Measurements from ENCODE around the gene PLEKHA8. TPM values are rescaled to one million over a fixed set of nuclear protein-coding genes. Genes with fewer than 3 reads are reported as not detected.

Gene PLEKHA8
- total RNA-seq, 1 experiment from 2014 or later = 8.4 TPM

DNA sequence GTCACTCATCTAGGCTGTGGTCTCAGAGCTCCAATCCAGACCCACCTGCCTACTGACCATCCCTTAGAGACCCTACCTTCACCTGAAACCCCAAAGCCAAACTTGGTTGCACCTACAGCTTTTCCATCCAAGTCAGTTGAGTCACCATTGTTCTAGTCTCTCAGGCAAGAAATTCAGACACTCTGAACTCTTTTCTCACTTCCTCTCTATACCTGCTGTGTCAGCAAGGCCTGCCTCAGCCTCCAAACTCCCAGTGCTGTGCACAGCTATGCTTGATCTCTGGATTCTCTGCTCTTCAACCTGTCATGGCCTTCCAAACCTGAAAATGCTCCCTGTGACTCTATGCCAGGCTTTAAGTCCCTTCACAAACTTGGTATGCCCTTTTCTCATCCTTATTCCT lies 59.2 kb downstream of the PLEKHA8 start:
- DNase-seq (no peak), ATAC-seq (no peak)
- Histone ChIP-seq H3K9me2 (replicated peaks; ENCODE audit: low read length) (no peaks in the 10 kb centered on the region), H2AFZ (ENCODE audit: low read length) (no peak overlapping the region), H3K4me1 (ENCODE audit: insufficient read depth, low read length) (peaks cover 21% of the 10 kb centered on the region), H3K27ac (ENCODE audit: low read length) (no peak overlapping the region), H3K27me3 (ENCODE audit: low read length) (no peaks in the 10 kb centered on the region), H4K20me1 (ENCODE audit: low read length) (no peaks in the 10 kb centered on the region), H3K36me3 (ENCODE audit: low read depth, low read length) (no peaks in the 10 kb centered on the region), H3K9ac (ENCODE audit: low read length) (no peak overlapping the region), H3F3A (ENCODE audit: low read length, unreplicated experiment) (no peaks in the 10 kb centered on the region), H3K4me3 (ENCODE audit: low read length) (no peak overlapping the region), H3K79me2 (ENCODE audit: low read length) (no peaks in the 10 kb centered on the region), H3K4me2 (ENCODE audit: low read length) (no peak overlapping the region), H3K9me3 (ENCODE audit: low read length) (no peaks in the 10 kb centered on the region)
- ChIA-PET POLR2A (ENCODE audit: unreplicated experiment) (no interaction called here), CTCF (no interaction called here)
- intact Hi-C loops (cut with micrococcal nuclease) = no loop called here
- TF ChIP-seq EZH2phosphoT487 (IDR thresholded peaks at IDR 0.05; ENCODE audit: borderline replicate concordance, low read length) = no peak
- no peak for TF ChIP-seq EZH2 (IDR thresholded peaks at IDR 0.05; ENCODE audit: low read length, unreplicated experiment)
- TF ChIP-seq, protein P1, sequence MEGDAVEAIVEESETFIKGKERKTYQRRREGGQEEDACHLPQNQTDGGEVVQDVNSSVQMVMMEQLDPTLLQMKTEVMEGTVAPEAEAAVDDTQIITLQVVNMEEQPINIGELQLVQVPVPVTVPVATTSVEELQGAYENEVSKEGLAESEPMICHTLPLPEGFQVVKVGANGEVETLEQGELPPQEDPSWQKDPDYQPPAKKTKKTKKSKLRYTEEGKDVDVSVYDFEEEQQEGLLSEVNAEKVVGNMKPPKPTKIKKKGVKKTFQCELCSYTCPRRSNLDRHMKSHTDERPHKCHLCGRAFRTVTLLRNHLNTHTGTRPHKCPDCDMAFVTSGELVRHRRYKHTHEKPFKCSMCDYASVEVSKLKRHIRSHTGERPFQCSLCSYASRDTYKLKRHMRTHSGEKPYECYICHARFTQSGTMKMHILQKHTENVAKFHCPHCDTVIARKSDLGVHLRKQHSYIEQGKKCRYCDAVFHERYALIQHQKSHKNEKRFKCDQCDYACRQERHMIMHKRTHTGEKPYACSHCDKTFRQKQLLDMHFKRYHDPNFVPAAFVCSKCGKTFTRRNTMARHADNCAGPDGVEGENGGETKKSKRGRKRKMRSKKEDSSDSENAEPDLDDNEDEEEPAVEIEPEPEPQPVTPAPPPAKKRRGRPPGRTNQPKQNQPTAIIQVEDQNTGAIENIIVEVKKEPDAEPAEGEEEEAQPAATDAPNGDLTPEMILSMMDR (conservative IDR thresholded peaks at IDR 0.05; ENCODE audit: low read depth, low read length) = no peak
- BruUV-seq (replicated peaks) = no TSS peak

DNA sequence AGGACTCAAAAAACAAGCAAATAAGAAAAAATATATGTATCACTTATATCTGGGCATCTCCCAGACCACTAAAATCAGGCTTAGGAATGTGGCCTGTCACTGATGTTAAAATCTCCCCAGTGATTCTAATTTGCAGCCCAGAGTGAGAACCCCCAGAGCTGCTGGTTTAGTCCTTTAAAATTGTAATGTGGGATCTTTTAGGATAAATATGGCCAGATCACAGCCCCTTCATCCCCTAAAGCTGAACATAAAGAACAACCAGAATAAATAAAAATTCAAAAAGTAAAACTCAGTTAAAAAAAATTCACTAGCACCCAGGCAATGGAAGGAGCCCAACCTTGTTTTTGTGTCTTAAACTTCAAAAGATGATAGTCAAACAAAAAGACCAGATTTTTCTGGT lies 60.1 kb downstream of the PLEKHA8 start:
- POLR2A ChIA-PET (ENCODE audit: unreplicated experiment) = no interaction called here
- Histone ChIP-seq H3K79me2 (ENCODE audit: low read length) (no peaks in the 10 kb centered on the region), H4K20me1 (ENCODE audit: low read length) (no peaks in the 10 kb centered on the region), H3K9me3 (ENCODE audit: low read length) (no peaks in the 10 kb centered on the region), H3K9me2 (replicated peaks; ENCODE audit: low read length) (no peaks in the 10 kb centered on the region), H3K9ac (ENCODE audit: low read length) (no peak overlapping the region), H3F3A (ENCODE audit: low read length, unreplicated experiment) (no peaks in the 10 kb centered on the region), H3K36me3 (ENCODE audit: low read depth, low read length) (no peaks in the 10 kb centered on the region), H3K27me3 (ENCODE audit: low read length) (no peaks in the 10 kb centered on the region), H2AFZ (ENCODE audit: low read length) (no peak overlapping the region), H3K27ac (ENCODE audit: low read length) (no peak overlapping the region), H3K4me3 (ENCODE audit: low read length) (no peak overlapping the region), H3K4me2 (ENCODE audit: low read length) (no peak overlapping the region), H3K4me1 (ENCODE audit: insufficient read depth, low read length) (peaks cover 21% of the 10 kb centered on the region)
- DNase-seq (no peak), ATAC-seq (no peak)
- CTCF ChIA-PET = no interaction called here
- intact Hi-C loops (cut with micrococcal nuclease) = no loop called here
- no TSS peak for BruUV-seq (replicated peaks)
- TF ChIP-seq EZH2phosphoT487 (IDR thresholded peaks at IDR 0.05; ENCODE audit: borderline replicate concordance, low read length) (no peak), EZH2 (IDR thresholded peaks at IDR 0.05; ENCODE audit: low read length, unreplicated experiment) (no peak)
- TF ChIP-seq, protein P1 (conservative IDR thresholded peaks at IDR 0.05; ENCODE audit: low read depth, low read length) = no peak

DNA sequence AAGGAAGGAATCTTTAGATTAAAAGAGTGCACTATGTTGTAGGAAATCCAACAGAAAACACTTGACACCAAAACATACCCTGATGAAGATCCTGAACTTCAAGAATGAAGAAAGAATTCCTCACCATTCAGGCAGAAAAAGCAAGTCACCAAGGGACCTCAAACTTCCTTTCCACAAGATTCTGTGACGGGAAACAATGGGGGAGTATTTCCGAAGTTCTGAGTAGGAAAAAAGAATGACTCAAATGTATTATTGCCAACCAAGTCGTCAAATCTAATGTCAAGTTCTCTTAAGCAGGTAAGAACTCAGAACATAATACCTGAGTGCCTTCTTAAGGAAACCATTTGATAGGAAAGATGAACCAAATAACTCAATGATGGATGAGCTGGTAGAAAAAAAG lies 61.9 kb downstream of the PLEKHA8 start:
- Histone ChIP-seq H3K9ac (ENCODE audit: low read length) (no peak overlapping the region), H3K9me2 (replicated peaks; ENCODE audit: low read length) (no peaks in the 10 kb centered on the region), H3K4me3 (ENCODE audit: low read length) (no peak overlapping the region), H3K27me3 (ENCODE audit: low read length) (no peaks in the 10 kb centered on the region), H3K27ac (ENCODE audit: low read length) (no peak overlapping the region), H3K36me3 (ENCODE audit: low read depth, low read length) (no peaks in the 10 kb centered on the region), H3K9me3 (ENCODE audit: low read length) (no peaks in the 10 kb centered on the region), H4K20me1 (ENCODE audit: low read length) (no peaks in the 10 kb centered on the region), H2AFZ (ENCODE audit: low read length) (peak overlapping the region; percentile 24; the same call in 1 of the 2 replicates), H3K79me2 (ENCODE audit: low read length) (no peaks in the 10 kb centered on the region), H3F3A (ENCODE audit: low read length, unreplicated experiment) (no peaks in the 10 kb centered on the region), H3K4me1 (ENCODE audit: insufficient read depth, low read length) (peaks cover 21% of the 10 kb centered on the region), H3K4me2 (ENCODE audit: low read length) (0 out of 2 replicates have a peak overlapping the region, but pooled peaks have one; percentile 5)
- intact Hi-C loops (cut with micrococcal nuclease) = loop anchor here (2.0 kb wide), 1 partner anchor 53 kb away; no protein-coding TSS in a partner anchor
- no peak for TF ChIP-seq EZH2 (IDR thresholded peaks at IDR 0.05; ENCODE audit: low read length, unreplicated experiment)
- TF ChIP-seq, protein P1 (conservative IDR thresholded peaks at IDR 0.05; ENCODE audit: low read depth, low read length) = no peak
- no peak for TF ChIP-seq EZH2phosphoT487 (IDR thresholded peaks at IDR 0.05; ENCODE audit: borderline replicate concordance, low read length)
- CTCF ChIA-PET = interaction anchor here (0.8 kb wide), 1 partner anchor 54 kb away, joined by 3 read pairs; no protein-coding TSS in a partner anchor
- POLR2A ChIA-PET (ENCODE audit: unreplicated experiment) = interaction anchor here (0.7 kb wide), 1 partner anchor 54 kb away, joined by 4 read pairs; no protein-coding TSS in a partner anchor
- DNase-seq (peak; percentile 52), ATAC-seq (peak; percentile 20; the same call in 1 of the 2 replicates)
- no TSS peak for BruUV-seq (replicated peaks)

Data from PC-3 (cell line).